ENCODE data around the gene SYT11. TPM values are rescaled to one million over a fixed set of nuclear protein-coding genes. Genes with fewer than 3 reads are reported as not detected.

Gene SYT11
- total and polyA plus RNA-seq, 10 of the 15 experiments (the other 5 are each of a cell fraction or from before 2014, with no cell fraction given), result 7.7 to 21.2 (median 13.5) TPM

- ChIA-PET POLR2A (interaction anchor here (0.7 to 0.9 kb wide), 2 partner anchors 30 to 546 kb away, joined by 5 read pairs; no protein-coding TSS in a partner anchor), CTCF (interaction anchor here (0.7 kb wide), 1 partner anchor 106 kb away, joined by 3 read pairs; no protein-coding TSS in a partner anchor), SMC1A (ENCODE audit: uncharacterized antibody, unreplicated experiment) (interaction anchor here (0.7 kb wide), 1 partner anchor 136 kb away, joined by 3 read pairs; no protein-coding TSS in a partner anchor), RAD21 (ENCODE audit: unreplicated experiment) (interaction anchor here (0.6 kb wide), 1 partner anchor 19 kb away, joined by 3 read pairs; no protein-coding TSS in a partner anchor)
- ATAC-seq (no peak), DNase-seq (ENCODE audit: low read depth, low spot score) (no peak), FAIRE-seq (no peak)
- Histone ChIP-seq H3K4me3 (no peak overlapping the region), H3K4me1 (ENCODE audit: control insufficient read depth, insufficient read depth, low read length) (0 out of 2 replicates have a peak, but pooled peaks cover 3% of the 10 kb centered on the region), H3K9me3 (replicated peaks; ENCODE audit: control insufficient read depth, insufficient read depth, low read length) (no peaks in the 10 kb centered on the region), H4K20me1 (ENCODE audit: control insufficient read depth, insufficient read depth) (no peaks in the 10 kb centered on the region), H3K27ac (ENCODE audit: control insufficient read depth, insufficient read depth) (no peak overlapping the region), H3K27me3 (replicated peaks in 1 of 2; ENCODE audit: control insufficient read depth in 2 of 2, insufficient read depth in 2 of 2, low read length in 1 of 2) (no peaks in the 10 kb centered on the region), H3K79me2 (ENCODE audit: control insufficient read depth, insufficient read depth, low read length) (peaks cover 3% of the 10 kb centered on the region), H3K4me2 (ENCODE audit: control insufficient read depth, insufficient read depth) (no peak overlapping the region), H3K9ac (ENCODE audit: control insufficient read depth, insufficient read depth, low read length) (no peak overlapping the region), H2AFZ (ENCODE audit: control insufficient read depth, low read depth, low read length) (no peak overlapping the region), H3K36me3 (ENCODE audit: control insufficient read depth in 2 of 2, insufficient read depth in 2 of 2, low read length in 1 of 2) (peaks cover 0 to under 1% of the 10 kb centered on the region in 2 experiments; a peak in 2 of 4 replicates)
- 97% methylated on average over 7 of the region's 7 CpGs for WGBS (ENCODE audit: insufficient coverage, insufficient replicate concordance, low lambda C conversion rate, missing lambda C conversion rate)
- in situ Hi-C loops (cut with MboI) (no loop called here), intact Hi-C loops (cut with micrococcal nuclease; ENCODE audit: unreplicated experiment) (no loop called here)
- no TSS peak for BruUV-seq (replicated peaks)
- no peak for TF ChIP-seq E4F1 (IDR thresholded peaks at IDR 0.05; ENCODE audit: borderline replicate concordance, partially characterized antibody)
- no peak for TF ChIP-seq RCOR1 (conservative IDR thresholded peaks at IDR 0.05; ENCODE audit: low read depth, low read length)
- no peak for TF ChIP-seq ZBED1 (IDR thresholded peaks at IDR 0.05; ENCODE audit: borderline replicate concordance)
- TF ChIP-seq PAX8 (IDR thresholded peaks at IDR 0.05), result no peak
- no peak for TF ChIP-seq HDAC6 (IDR thresholded peaks at IDR 0.05; ENCODE audit: unreplicated experiment)
- no peak for TF ChIP-seq SREBF2 (IDR thresholded peaks at IDR 0.05; ENCODE audit: low read length)
- TF ChIP-seq ATF7 (IDR thresholded peaks at IDR 0.05; ENCODE audit: low read depth), result no peak
- no peak for TF ChIP-seq EED (IDR thresholded peaks at IDR 0.05; ENCODE audit: low read depth)
- no peak for TF ChIP-seq NR2C2 (IDR thresholded peaks at IDR 0.05; ENCODE audit: borderline replicate concordance, control insufficient read depth, insufficient read length, low read depth)
- no peak for TF ChIP-seq IRF3 (IDR thresholded peaks at IDR 0.05)
- no peak for TF ChIP-seq ZNF384 (IDR thresholded peaks at IDR 0.05; ENCODE audit: borderline replicate concordance, low read depth, low read length)
- no peak for TF ChIP-seq KAT2A (conservative IDR thresholded peaks at IDR 0.05; ENCODE audit: control insufficient read depth, low read depth, low read length)
Observed at GRCh38 chr1:155831279-155831976, 27.9 kb upstream of the SYT11 start.

Data from GM12878 (cell line).